GM10266 (cell line): ENCODE data around the gene LPAR1.

Experiments used
- DNase-seq: peaks from one replicate; pipeline ENCODE4 v3.0.0; 2012; ENCODE audit errors: extremely low spot score
- TF ChIP-seq, protein P1 (sequence below): IDR thresholded peaks from 2 replicates; pipeline ENCODE4 v1.5.1; 2012; ENCODE audit warnings: mild to moderate bottlenecking, low read depth; ENCODE audit not compliant: control insufficient read depth, insufficient read depth; ENCODE audit errors: missing control alignments

The LPAR1 gene

GRCh38 chr9:110911659-110912418 lies 126.4 kb downstream of the LPAR1 start:
- DNase-seq = no peak
- TF ChIP-seq, protein P1, sequence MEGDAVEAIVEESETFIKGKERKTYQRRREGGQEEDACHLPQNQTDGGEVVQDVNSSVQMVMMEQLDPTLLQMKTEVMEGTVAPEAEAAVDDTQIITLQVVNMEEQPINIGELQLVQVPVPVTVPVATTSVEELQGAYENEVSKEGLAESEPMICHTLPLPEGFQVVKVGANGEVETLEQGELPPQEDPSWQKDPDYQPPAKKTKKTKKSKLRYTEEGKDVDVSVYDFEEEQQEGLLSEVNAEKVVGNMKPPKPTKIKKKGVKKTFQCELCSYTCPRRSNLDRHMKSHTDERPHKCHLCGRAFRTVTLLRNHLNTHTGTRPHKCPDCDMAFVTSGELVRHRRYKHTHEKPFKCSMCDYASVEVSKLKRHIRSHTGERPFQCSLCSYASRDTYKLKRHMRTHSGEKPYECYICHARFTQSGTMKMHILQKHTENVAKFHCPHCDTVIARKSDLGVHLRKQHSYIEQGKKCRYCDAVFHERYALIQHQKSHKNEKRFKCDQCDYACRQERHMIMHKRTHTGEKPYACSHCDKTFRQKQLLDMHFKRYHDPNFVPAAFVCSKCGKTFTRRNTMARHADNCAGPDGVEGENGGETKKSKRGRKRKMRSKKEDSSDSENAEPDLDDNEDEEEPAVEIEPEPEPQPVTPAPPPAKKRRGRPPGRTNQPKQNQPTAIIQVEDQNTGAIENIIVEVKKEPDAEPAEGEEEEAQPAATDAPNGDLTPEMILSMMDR = no peak

DNA sequence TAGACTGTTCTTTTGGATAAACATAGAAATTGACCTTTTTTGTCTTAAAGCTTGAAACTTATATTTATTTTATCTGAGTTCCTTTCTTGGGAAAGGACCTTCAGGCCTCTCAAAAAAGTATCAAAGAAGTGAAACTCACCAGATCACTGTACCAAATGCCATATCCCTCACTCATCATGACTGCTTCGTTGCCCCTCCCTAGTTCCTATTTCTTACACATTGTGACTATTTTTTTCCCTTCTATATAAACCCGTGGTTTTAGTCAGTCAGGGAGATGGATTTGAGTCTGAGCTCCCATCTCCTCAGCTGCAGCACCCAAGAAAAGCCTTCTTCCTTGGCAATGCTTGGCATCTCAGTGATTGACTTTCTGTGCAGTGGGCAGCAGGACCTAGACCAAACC lies 129.4 kb downstream of the LPAR1 start:
- DNase-seq = no peak
- TF ChIP-seq, protein P1 = no peak

GRCh38 chr9:110900917-110901316 lies 137.4 kb downstream of the LPAR1 start:
- no peak for DNase-seq
- TF ChIP-seq, protein P1 = no peak

- TF ChIP-seq, protein P1 = no peak
- no peak for DNase-seq
These were observed 137.8 kb downstream of the LPAR1 start for GRCh38 chr9:110900456-110900855.

DNA sequence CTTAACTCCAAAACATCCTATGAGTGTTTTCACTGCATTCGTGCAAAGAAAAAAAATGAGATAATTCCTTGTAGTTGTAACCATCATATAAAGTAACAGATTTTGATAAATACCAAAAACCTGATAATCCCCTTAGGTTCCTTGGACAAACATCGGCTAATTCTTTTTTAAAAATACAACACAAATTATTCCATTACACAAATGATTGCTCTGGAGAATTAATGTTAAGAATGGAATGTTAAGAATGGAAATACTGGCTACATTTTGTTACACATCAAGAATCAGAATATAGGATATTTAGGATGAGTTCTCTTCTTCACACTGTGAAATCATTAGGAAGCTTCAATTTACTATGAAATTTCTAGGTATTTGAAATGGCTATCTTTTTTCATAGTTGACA lies 139.4 kb downstream of the LPAR1 start:
- TF ChIP-seq, protein P1 = no peak
- DNase-seq = no peak

GRCh38 chr9:110898358-110898757 lies 139.9 kb downstream of the LPAR1 start:
- TF ChIP-seq, protein P1 = no peak
- no peak for DNase-seq

- TF ChIP-seq, protein P1 = no peak
- DNase-seq = no peak
These were observed 140.3 kb downstream of the LPAR1 start for GRCh38 chr9:110897943-110898342.
